ENCODE results near the gene JMY. TPM values are rescaled to one million over a fixed set of nuclear protein-coding genes. Genes with fewer than 3 reads are reported as not detected.

Gene JMY, protein sequence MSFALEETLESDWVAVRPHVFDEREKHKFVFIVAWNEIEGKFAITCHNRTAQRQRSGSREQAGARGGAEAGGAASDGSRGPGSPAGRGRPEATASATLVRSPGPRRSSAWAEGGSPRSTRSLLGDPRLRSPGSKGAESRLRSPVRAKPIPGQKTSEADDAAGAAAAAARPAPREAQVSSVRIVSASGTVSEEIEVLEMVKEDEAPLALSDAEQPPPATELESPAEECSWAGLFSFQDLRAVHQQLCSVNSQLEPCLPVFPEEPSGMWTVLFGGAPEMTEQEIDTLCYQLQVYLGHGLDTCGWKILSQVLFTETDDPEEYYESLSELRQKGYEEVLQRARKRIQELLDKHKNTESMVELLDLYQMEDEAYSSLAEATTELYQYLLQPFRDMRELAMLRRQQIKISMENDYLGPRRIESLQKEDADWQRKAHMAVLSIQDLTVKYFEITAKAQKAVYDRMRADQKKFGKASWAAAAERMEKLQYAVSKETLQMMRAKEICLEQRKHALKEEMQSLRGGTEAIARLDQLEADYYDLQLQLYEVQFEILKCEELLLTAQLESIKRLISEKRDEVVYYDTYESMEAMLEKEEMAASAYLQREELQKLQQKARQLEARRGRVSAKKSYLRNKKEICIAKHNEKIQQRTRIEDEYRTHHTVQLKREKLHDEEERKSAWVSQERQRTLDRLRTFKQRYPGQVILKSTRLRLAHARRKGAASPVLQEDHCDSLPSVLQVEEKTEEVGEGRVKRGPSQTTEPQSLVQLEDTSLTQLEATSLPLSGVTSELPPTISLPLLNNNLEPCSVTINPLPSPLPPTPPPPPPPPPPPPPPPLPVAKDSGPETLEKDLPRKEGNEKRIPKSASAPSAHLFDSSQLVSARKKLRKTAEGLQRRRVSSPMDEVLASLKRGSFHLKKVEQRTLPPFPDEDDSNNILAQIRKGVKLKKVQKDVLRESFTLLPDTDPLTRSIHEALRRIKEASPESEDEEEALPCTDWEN
- total RNA-seq (10 to 100 TPM in 8 of 10 donors, 1 to 10 TPM in 2; 7.2 to 18.1 (median 14.1) TPM), polyA plus RNA-seq (1 to 10 TPM; 1.4 to 4.9 TPM)
- long read RNA-seq, donor 1, full-length matches to known transcripts = 1 of 40 reads
- long read RNA-seq, donor 1, partial matches to known transcripts = 36 of 40 reads
- long read RNA-seq, donor 1, other reads (novel, unspliced or antisense) = 3 of 40 reads
- long read RNA-seq, donor 2, partial matches to known transcripts = 33 of 34 reads
- long read RNA-seq, donor 2, other reads (novel, unspliced or antisense) = 1 of 34 reads
- long read RNA-seq, donor 3 = 0 reads

DNA sequence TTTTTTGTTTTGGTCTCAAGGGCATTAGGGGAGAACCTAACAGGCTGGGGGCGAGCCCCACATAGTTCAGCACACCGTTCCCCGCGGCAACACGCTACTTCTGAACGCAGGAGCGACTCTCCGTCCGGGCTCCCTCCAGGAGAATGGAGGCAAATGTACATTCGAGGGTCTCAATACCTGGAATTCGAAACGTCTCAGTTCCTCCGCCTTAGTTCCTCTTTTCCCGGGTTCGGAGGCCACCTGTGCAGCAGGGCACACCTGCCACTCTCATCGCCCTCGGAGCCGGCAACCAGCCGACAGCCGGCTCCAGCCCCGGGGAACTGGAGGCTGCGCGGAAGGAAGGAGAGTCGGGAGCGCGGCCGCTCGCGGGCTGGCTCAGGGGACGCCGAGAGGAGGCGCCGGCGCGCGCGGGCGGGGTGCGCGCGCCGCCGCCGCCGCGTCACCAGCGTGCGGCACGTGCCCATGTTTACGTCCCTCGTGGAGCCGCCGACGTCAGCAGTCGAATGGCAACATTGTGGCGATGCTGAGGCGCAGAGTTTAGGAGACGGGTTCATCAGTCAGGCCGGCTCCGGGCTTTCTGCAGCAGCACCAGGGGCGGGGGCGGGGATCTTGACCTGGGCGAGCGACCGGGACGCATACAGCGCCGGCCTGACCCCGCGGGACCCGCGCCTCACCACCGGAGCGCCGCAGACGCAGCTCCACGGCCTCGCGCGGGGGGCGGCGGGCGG, at the start of gene JMY:
TSS of gene JMY (plus strand) at position 498 of the 728 bp plus-strand sequence. CDS start 520 bp downstream, outside the sequence.
- H3K4me1 ChIP-seq = peaks cover 0 to 39% (median 23%) of the 10 kb centered on the region in 9 donors
- TF ChIP-seq, protein P1, sequence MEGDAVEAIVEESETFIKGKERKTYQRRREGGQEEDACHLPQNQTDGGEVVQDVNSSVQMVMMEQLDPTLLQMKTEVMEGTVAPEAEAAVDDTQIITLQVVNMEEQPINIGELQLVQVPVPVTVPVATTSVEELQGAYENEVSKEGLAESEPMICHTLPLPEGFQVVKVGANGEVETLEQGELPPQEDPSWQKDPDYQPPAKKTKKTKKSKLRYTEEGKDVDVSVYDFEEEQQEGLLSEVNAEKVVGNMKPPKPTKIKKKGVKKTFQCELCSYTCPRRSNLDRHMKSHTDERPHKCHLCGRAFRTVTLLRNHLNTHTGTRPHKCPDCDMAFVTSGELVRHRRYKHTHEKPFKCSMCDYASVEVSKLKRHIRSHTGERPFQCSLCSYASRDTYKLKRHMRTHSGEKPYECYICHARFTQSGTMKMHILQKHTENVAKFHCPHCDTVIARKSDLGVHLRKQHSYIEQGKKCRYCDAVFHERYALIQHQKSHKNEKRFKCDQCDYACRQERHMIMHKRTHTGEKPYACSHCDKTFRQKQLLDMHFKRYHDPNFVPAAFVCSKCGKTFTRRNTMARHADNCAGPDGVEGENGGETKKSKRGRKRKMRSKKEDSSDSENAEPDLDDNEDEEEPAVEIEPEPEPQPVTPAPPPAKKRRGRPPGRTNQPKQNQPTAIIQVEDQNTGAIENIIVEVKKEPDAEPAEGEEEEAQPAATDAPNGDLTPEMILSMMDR (IDR thresholded peaks at IDR 0.05) = peak in 2 of 9 donors; percentile 34 to 37
- DNase-seq (peak; percentile 85 to 86), ATAC-seq (peak; percentile 89 to 97 (median 93))
- WGBS, 2 donors = 0 to 1% methylated on average over 83 of the region's 83 CpGs
- H3K27me3 ChIP-seq = peaks cover 0 to 5% (median 0%) of the 10 kb centered on the region in 7 donors
- H3K36me3 ChIP-seq = no peaks in the 10 kb centered on the region
- H3K4me3 ChIP-seq = peak within 1 kb of the TSS; percentile 51 to 95 (median 86)
- peak within 1 kb of the TSS; percentile 77 to 93 (median 84) for H3K27ac ChIP-seq
- no peaks in the 10 kb centered on the region for H3K9me3 ChIP-seq
- intact Hi-C loops (cut with DNase I) = loop anchor here in 3 of 10 donors (2.0 to 10.0 kb wide), 3 partner anchors 279 to 282 kb away; partner anchors contain the start of gene HOMER1 (in 2 of the 3)

DNA sequence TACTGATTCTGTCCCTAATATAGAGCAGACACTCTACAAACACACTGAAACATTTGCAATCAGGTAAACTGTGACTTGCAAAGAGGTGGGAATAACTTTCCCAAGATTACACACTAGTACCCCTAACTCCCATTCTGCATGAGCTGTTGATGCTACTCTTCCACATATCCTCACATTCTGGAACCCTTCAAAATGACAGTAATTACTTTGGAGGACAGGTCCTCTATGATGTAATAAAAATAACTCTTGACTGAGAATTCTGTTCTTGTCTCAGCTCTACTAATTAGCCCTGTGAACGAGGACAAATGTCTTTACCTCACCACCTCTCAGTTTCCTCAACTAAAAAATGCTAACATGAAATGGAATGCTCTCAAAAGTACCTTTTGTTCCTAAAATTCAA, 49.5 kb upstream of the JMY start:
- peaks cover 0 to 7% (median 0%) of the 10 kb centered on the region in 9 donors for H3K4me1 ChIP-seq
- H3K9me3 ChIP-seq = peaks cover 0 to 2% (median 0%) of the 10 kb centered on the region in 11 donors
- WGBS, 2 donors = 47 to 57% methylated on average over 1 of the region's 1 CpG
- no peaks in the 10 kb centered on the region for H3K27me3 ChIP-seq
- TF ChIP-seq, protein P1 (IDR thresholded peaks at IDR 0.05) = no peak
- no peak for DNase-seq
- H3K4me3 ChIP-seq = no peak overlapping the region
- ATAC-seq = no peak
- H3K27ac ChIP-seq = no peak overlapping the region
- H3K36me3 ChIP-seq = no peaks in the 10 kb centered on the region
- intact Hi-C loops (cut with DNase I) = no loop called here

DNA sequence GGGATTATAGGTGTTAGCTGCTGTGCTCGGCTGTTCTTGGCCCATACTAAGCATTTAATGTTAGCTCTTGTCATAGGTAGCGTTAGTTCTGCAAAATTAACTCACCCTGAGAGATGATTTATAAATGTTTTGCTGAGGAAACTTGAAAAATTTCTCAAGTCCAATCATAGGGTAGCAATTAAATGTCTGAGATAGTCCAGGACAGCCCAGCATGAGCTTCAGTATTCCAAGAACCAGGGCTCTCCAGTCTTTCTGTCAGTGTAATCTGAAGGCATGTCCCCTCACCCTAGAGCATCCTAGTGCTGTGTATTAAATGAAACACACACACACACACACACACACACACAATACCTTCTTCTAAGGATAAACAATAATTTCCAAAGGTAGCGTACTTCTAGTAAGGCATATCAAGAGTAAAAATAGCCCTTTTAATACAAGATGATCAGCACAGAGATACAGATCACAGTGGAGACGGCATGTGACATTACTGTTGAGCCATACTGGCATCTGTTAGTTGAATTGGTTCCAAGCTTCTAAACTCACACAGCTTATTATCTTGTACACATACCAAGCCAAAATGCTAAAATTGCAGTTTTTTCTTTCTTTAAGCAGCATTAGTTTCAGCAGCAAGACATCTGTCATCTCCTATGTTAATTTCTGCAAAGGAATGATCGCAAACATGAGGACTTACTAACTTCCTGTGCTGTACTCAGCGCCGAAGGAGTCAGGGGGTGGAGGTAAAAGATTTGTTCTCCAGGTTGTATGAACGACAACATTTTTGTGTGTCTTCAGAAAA, 46.3 kb upstream of the JMY start:
- TF ChIP-seq, protein P1 (IDR thresholded peaks at IDR 0.05) = no peak
- Histone ChIP-seq H3K27ac (no peak overlapping the region), H3K4me3 (no peak overlapping the region), H3K36me3 (no peaks in the 10 kb centered on the region), H3K4me1 (no peaks in the 10 kb centered on the region), H3K27me3 (no peaks in the 10 kb centered on the region), H3K9me3 (peaks cover 0 to 2% (median 0%) of the 10 kb centered on the region in 11 donors)
- no peak for DNase-seq
- intact Hi-C loops (cut with DNase I) = loop anchor here in 1 of 10 donors (5.0 kb wide), 1 partner anchor 798 kb away; no protein-coding TSS in a partner anchor
- 69 to 74% methylated on average over 8 of the region's 8 CpGs for WGBS, 2 donors
- no peak for ATAC-seq
